Endothelial cell (in vitro differentiated cells): ENCODE data around the gene FTL. TPM values are rescaled to one million over a fixed set of nuclear protein-coding genes. Genes with fewer than 3 reads are reported as not detected.

Experiments used
- DNase-seq: peaks from one replicate; pipeline ENCODE4 v3.0.0; 2021; ENCODE audit warnings: low spot score
- H3K27ac Mint-ChIP-seq: one replicate; pipeline ENCODE4 v1.8.0; 2021; ENCODE audit warnings: mixed read lengths, inconsistent platforms; ENCODE audit not compliant: unreplicated experiment
- H3K27me3 Mint-ChIP-seq: one replicate; pipeline ENCODE4 v1.8.0; 2021; ENCODE audit warnings: mild to moderate bottlenecking, moderate library complexity, mixed read lengths, inconsistent platforms; ENCODE audit not compliant: unreplicated experiment
- H3K36me3 Mint-ChIP-seq: one replicate; pipeline ENCODE4 v1.8.0; 2021; ENCODE audit warnings: mild to moderate bottlenecking, low read depth, mixed read lengths, inconsistent platforms; ENCODE audit not compliant: unreplicated experiment
- H3K4me1 Mint-ChIP-seq: one replicate; pipeline ENCODE4 v1.8.0; 2021; ENCODE audit warnings: mild to moderate bottlenecking, mixed read lengths, inconsistent platforms; ENCODE audit not compliant: unreplicated experiment
- H3K4me3 Mint-ChIP-seq: one replicate; pipeline ENCODE4 v1.8.0; 2021; ENCODE audit warnings: mild to moderate bottlenecking, mixed read lengths, inconsistent platforms; ENCODE audit not compliant: unreplicated experiment
- H3K9me3 Mint-ChIP-seq: one replicate; pipeline ENCODE4 v1.8.0; 2021; ENCODE audit warnings: mixed read lengths, inconsistent platforms; ENCODE audit not compliant: unreplicated experiment
- microRNA-seq: library from miRNA; unstranded; fragments of <30 nt; microRNA quantifications from one replicate; pipeline ENCODE4, GENCODE V29; 2020; ENCODE audit not compliant: unreplicated experiment
- total RNA-seq: library from RNA; stranded (reverse); fragmentation: NEBNext Ultra II Directional; extraction: Animal tissue kit (Norgen Biotek cat#: 25700); gene quantifications from one replicate; pipeline ENCODE4 v1.2.1, GENCODE V29; 2021; ENCODE audit not compliant: unreplicated experiment
- TF ChIP-seq, protein P1 (sequence below): fragments of 200-600 bp; sonication (generic); IDR thresholded peaks from one replicate; pipeline ENCODE4 v1.5.0; 2021; ENCODE audit warnings: antibody characterized with exemption; ENCODE audit not compliant: unreplicated experiment

Gene FTL
- total RNA-seq, 1 donor from 2014 or later, result 1,109 TPM

DNA sequence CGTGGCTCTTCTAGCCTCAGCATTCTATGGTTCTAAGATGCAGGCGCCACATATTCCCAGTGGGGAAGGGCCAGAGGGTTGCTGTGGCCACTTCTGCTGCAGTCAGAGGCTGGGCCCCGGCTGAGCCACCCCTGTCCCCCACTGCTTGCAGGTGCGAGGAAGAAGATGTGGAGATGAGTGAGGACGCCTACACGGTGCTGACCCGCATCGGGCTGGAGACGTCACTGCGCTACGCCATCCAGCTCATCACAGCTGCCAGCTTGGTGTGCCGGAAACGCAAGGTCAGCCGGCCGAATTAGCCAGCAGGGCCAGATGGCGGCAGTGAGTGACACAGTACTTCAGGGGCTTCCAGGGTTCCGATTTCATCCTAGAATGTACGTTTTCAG is 49.8 kb downstream of the FTL start:
- no peak for DNase-seq
- peaks cover 4% of the 10 kb centered on the region for H3K4me1 Mint-ChIP-seq
- H3K4me3 Mint-ChIP-seq, result no peak overlapping the region
- H3K9me3 Mint-ChIP-seq, result no peaks in the 10 kb centered on the region
- no peak overlapping the region for H3K27ac Mint-ChIP-seq
- peaks cover 9% of the 10 kb centered on the region for H3K27me3 Mint-ChIP-seq
- H3K36me3 Mint-ChIP-seq, result peaks cover 18% of the 10 kb centered on the region
- TF ChIP-seq, protein P1, sequence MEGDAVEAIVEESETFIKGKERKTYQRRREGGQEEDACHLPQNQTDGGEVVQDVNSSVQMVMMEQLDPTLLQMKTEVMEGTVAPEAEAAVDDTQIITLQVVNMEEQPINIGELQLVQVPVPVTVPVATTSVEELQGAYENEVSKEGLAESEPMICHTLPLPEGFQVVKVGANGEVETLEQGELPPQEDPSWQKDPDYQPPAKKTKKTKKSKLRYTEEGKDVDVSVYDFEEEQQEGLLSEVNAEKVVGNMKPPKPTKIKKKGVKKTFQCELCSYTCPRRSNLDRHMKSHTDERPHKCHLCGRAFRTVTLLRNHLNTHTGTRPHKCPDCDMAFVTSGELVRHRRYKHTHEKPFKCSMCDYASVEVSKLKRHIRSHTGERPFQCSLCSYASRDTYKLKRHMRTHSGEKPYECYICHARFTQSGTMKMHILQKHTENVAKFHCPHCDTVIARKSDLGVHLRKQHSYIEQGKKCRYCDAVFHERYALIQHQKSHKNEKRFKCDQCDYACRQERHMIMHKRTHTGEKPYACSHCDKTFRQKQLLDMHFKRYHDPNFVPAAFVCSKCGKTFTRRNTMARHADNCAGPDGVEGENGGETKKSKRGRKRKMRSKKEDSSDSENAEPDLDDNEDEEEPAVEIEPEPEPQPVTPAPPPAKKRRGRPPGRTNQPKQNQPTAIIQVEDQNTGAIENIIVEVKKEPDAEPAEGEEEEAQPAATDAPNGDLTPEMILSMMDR, result no peak

DNA sequence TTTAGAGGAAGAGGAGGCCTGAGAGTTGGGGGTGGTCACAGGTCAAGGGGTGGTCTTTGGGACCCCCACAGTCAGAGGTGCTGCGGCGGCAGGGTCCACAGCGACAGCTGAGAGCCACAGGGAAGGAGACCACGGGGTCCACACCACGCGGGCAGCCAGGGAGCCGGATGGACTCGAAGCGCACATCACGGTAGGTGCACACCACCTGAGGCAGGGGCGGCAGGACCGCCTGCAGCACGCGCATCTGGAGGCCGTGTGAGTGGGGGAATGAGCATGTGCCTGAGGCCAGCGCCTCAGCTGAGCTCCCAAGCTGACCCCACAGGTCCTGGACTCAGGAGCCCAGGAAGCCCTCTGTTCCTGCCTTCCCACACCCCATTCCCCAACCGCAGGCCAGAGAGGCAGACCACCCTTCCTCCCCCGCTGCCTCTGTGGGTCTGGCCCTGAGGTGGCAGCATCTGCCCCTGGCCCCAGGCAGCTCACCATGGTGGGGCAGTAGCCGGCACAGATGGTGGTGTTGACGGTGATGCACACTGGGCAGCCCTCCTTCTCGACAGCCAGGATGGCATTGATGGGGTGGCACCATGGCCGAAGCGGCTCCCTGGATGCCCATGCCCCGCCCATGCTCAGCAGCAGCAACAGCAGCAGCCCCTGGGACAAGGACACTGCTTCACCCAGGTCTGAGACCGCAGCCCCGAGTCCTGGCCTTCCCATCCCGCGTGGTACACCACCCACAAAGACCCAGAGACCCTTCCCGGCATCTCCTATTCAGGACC is 51.1 kb downstream of the FTL start:
- no peak for DNase-seq
- Mint-ChIP-seq H3K27me3 (peaks cover 9% of the 10 kb centered on the region), H3K36me3 (peaks cover 10% of the 10 kb centered on the region)

More for the DNA sequence above, 51.1 kb downstream of the FTL start:
- H3K27ac Mint-ChIP-seq, result no peak overlapping the region
- H3K4me3 Mint-ChIP-seq, result no peak overlapping the region
- H3K9me3 Mint-ChIP-seq, result no peaks in the 10 kb centered on the region
- peaks cover 4% of the 10 kb centered on the region for H3K4me1 Mint-ChIP-seq
- TF ChIP-seq, protein P1, result no peak

Small RNA genes within 50 kb of the gene (microRNA-seq; reads per million reads assigned to microRNA genes)
- 1.2 reads per million, percentile 17 among the genes with 10 or more reads in this experiment for gene MIR6798

Other genes starting within 250 kb of the FTL start
- 1.5 TPM for gene MAMSTR, start 245.6 kb upstream of the FTL start, total RNA-seq
- 192 TPM for gene RASIP1, start 224.7 kb upstream of the FTL start, total RNA-seq
- 3.3 TPM for gene IZUMO1, start 218.4 kb upstream of the FTL start, total RNA-seq
- 5.7 TPM for gene FUT1, start 212.7 kb upstream of the FTL start, total RNA-seq
- gene FGF21, start 209.8 kb upstream of the FTL start, total RNA-seq, result not detected
- 35.0 TPM for gene BCAT2, start 154.3 kb upstream of the FTL start, total RNA-seq
- gene HSD17B14, start 128.8 kb upstream of the FTL start, total RNA-seq, result 65.6 TPM
- 14.1 TPM for gene PLEKHA4, start 96.7 kb upstream of the FTL start, total RNA-seq
- gene PPP1R15A, start 92.9 kb upstream of the FTL start, total RNA-seq, result 65.8 TPM
- 4.3 TPM for gene TULP2, start 66.6 kb upstream of the FTL start, total RNA-seq
- 244 TPM for gene NUCB1, start 65.0 kb upstream of the FTL start, total RNA-seq
- 1.0 TPM for gene DHDH, start 31.6 kb upstream of the FTL start, total RNA-seq
- 286 TPM for gene BAX, start 10.4 kb upstream of the FTL start, total RNA-seq
- 45.7 TPM for gene GYS1, start 28.0 kb downstream of the FTL start, total RNA-seq
- 80.6 TPM for gene RUVBL2, start 28.6 kb downstream of the FTL start, total RNA-seq
- 1.4 TPM for gene LHB, start 51.8 kb downstream of the FTL start, total RNA-seq
- not detected for gene CGB3, start 59.0 kb downstream of the FTL start, total RNA-seq
- gene CGB2, start 66.6 kb downstream of the FTL start, total RNA-seq, result not detected
- not detected for gene CGB1, start 71.6 kb downstream of the FTL start, total RNA-seq
- not detected for gene CGB5, start 78.5 kb downstream of the FTL start, total RNA-seq
- not detected for gene CGB8, start 83.8 kb downstream of the FTL start, total RNA-seq
- not detected for gene CGB7, start 92.4 kb downstream of the FTL start, total RNA-seq
- gene NTF4, start 99.5 kb downstream of the FTL start, total RNA-seq, result not detected
- gene KCNA7, start 107.4 kb downstream of the FTL start, total RNA-seq, result not detected
- gene SNRNP70, start 120.1 kb downstream of the FTL start, total RNA-seq, result 203 TPM
- 5.8 TPM for gene LIN7B, start 149.1 kb downstream of the FTL start, total RNA-seq
- 0.51 TPM for gene C19orf73, start 153.8 kb downstream of the FTL start, total RNA-seq
- gene PPFIA3, start 154.2 kb downstream of the FTL start, total RNA-seq, result 19.7 TPM
- gene HRC, start 190.1 kb downstream of the FTL start, total RNA-seq, result 0.72 TPM
- gene TRPM4, start 192.5 kb downstream of the FTL start, total RNA-seq, result 75.3 TPM